Measurements from ENCODE around the gene SLC5A1.
A peak's percentile ranks its signal among the peaks of the same experiment; 100 is the strongest.

Gene SLC5A1

GRCh38 chr22:32042924-32043323 lies at the start of gene SLC5A1:
Gene SLC5A1, plus strand, starts transcription at chr22:32043261. Its CDS starts 21 bp downstream, at chr22:32043282.
- DNase-seq: no peak

- DNase-seq: no peak
Measured at GRCh38 chr22:31995046-31995445, 48.0 kb upstream of the SLC5A1 start.

GRCh38 chr22:31995807-31996206 lies 47.3 kb upstream of the SLC5A1 start:
- no peak for DNase-seq

- no peak for DNase-seq
Measured at GRCh38 chr22:31998784-31999385, 44.2 kb upstream of the SLC5A1 start.

- DNase-seq: no peak
Measured at GRCh38 chr22:32000181-32000580, 42.9 kb upstream of the SLC5A1 start.

GRCh38 chr22:32005453-32005852 lies 37.6 kb upstream of the SLC5A1 start:
- DNase-seq: no peak

GRCh38 chr22:32013200-32013599 lies 29.9 kb upstream of the SLC5A1 start:
- no peak for DNase-seq

- no peak for DNase-seq
Measured at GRCh38 chr22:32016081-32016480, 27.0 kb upstream of the SLC5A1 start.

GRCh38 chr22:32018056-32018455 lies 25.0 kb upstream of the SLC5A1 start:
- DNase-seq: no peak

GRCh38 chr22:32020117-32020516 lies 22.9 kb upstream of the SLC5A1 start:
- no peak for DNase-seq

GRCh38 chr22:32021716-32022115 lies 21.3 kb upstream of the SLC5A1 start:
- DNase-seq: no peak

GRCh38 chr22:32023251-32023827 lies 19.7 kb upstream of the SLC5A1 start:
- no peak for DNase-seq

GRCh38 chr22:32024796-32025195 lies 18.3 kb upstream of the SLC5A1 start:
- no peak for DNase-seq

- no peak for DNase-seq
Measured at GRCh38 chr22:32030518-32031247, 12.4 kb upstream of the SLC5A1 start.

- DNase-seq: no peak
Measured at GRCh38 chr22:32031466-32031865, 11.6 kb upstream of the SLC5A1 start.

GRCh38 chr22:32034275-32034674 lies 8.8 kb upstream of the SLC5A1 start:
- no peak for DNase-seq

GRCh38 chr22:32037236-32037635 lies 5.8 kb upstream of the SLC5A1 start:
- no peak for DNase-seq

GRCh38 chr22:32040324-32040904 lies 2.6 kb upstream of the SLC5A1 start:
- DNase-seq: no peak

GRCh38 chr22:32043391-32043790 lies 330 bp downstream of the SLC5A1 start:
- DNase-seq: no peak

GRCh38 chr22:32044477-32044876 lies 1.4 kb downstream of the SLC5A1 start:
- DNase-seq: no peak

GRCh38 chr22:32044913-32045312 lies 1.9 kb downstream of the SLC5A1 start:
- no peak for DNase-seq

GRCh38 chr22:32048069-32048468 lies 5.0 kb downstream of the SLC5A1 start:
- DNase-seq: no peak

- DNase-seq: peak; percentile 80
Measured at GRCh38 chr22:32050678-32051515, 7.8 kb downstream of the SLC5A1 start.
